K562 (cell line): ENCODE data around the gene IL13RA1.

Experiments
- ADNP ChIP-seq: fragments of 200-800 bp; sonication (Bioruptor generic); IDR thresholded peaks from 2 replicates; pipeline ENCODE4 v1.6.1; 2016; ENCODE audit warnings: missing genetic modification characterization, missing compliant biosample characterization
- TAF1 ChIP-seq: IDR thresholded peaks from 2 replicates; pipeline ENCODE4 v1.6.1; 2011; ENCODE audit warnings: mild to moderate bottlenecking, low read length, moderate library complexity; ENCODE audit not compliant: insufficient read depth, control insufficient read depth, severe bottlenecking; ENCODE audit errors: extremely low read depth
- TCF7 ChIP-seq: sonication (generic); IDR thresholded peaks from 2 replicates; pipeline ENCODE4 v1.6.1; 2016; ENCODE audit warnings: antibody characterized with exemption, borderline replicate concordance

- TF ChIP-seq ADNP (no peak), TAF1 (no peak), TCF7 (no peak)
These were observed 96.8 kb downstream of the IL13RA1 start for GRCh38 chrX:118824173-118824730.
